WTC11 (cell line): ENCODE data around the gene PPIL3.

Experiments used
- ATF3 ChIP-seq: sonication (generic); formaldehyde crosslinking; conservative IDR thresholded peaks from 2 replicates; pipeline ENCODE4 v1.8.1; 2022; ENCODE audit warnings: mild to moderate bottlenecking, missing genetic modification reagents
- CTCF ChIP-seq: fragments of 200-600 bp; IDR thresholded peaks from 2 replicates; pipeline ENCODE4 v1.8.0; 2022; ENCODE audit warnings: antibody characterized with exemption
- E2F1 ChIP-seq: sonication (generic); formaldehyde crosslinking; IDR thresholded peaks from 2 replicates; pipeline ENCODE4 v1.8.0; 2022; ENCODE audit warnings: mild to moderate bottlenecking, missing genetic modification reagents
- ESRRA ChIP-seq: sonication (generic); formaldehyde crosslinking; IDR thresholded peaks from 2 replicates; pipeline ENCODE4 v1.8.1; 2022; ENCODE audit warnings: mild to moderate bottlenecking, missing genetic modification reagents, borderline replicate concordance
- IRF2 ChIP-seq: sonication (generic); formaldehyde crosslinking; IDR thresholded peaks from 2 replicates; pipeline ENCODE4 v1.8.0; 2022; ENCODE audit warnings: low read depth, missing genetic modification reagents, borderline replicate concordance
- MAX ChIP-seq: sonication (generic); formaldehyde crosslinking; IDR thresholded peaks from 2 replicates; pipeline ENCODE4 v1.8.0; 2022; ENCODE audit warnings: mild to moderate bottlenecking, missing genetic modification reagents
- NFYB ChIP-seq: sonication (generic); formaldehyde crosslinking; conservative IDR thresholded peaks from 2 replicates; pipeline ENCODE4 v1.8.0; 2022; ENCODE audit warnings: low read depth, missing genetic modification reagents
- SMAD3 ChIP-seq: sonication (generic); formaldehyde crosslinking; IDR thresholded peaks from 2 replicates; pipeline ENCODE4 v1.8.0; 2022; ENCODE audit warnings: missing genetic modification reagents, mild to moderate bottlenecking, borderline replicate concordance
- SP1 ChIP-seq: sonication (generic); formaldehyde crosslinking; conservative IDR thresholded peaks from 2 replicates; pipeline ENCODE4 v1.8.1; 2022; ENCODE audit warnings: missing genetic modification reagents
- TEAD4 ChIP-seq: sonication (generic); formaldehyde crosslinking; IDR thresholded peaks from 2 replicates; pipeline ENCODE4 v1.8.0; 2022; ENCODE audit warnings: mild to moderate bottlenecking, missing genetic modification reagents
- USF1 ChIP-seq: sonication (generic); formaldehyde crosslinking; IDR thresholded peaks from 2 replicates; pipeline ENCODE4 v1.8.0; 2022; ENCODE audit warnings: mild to moderate bottlenecking, missing genetic modification reagents
- USF2 ChIP-seq: sonication (generic); formaldehyde crosslinking; IDR thresholded peaks from 2 replicates; pipeline ENCODE4 v1.8.1; 2023; ENCODE audit warnings: mild to moderate bottlenecking, missing genetic modification reagents, moderate library complexity

- TF ChIP-seq CTCF (no peak), ATF3 (CRISPR knock-in tag) (no peak), ESRRA (CRISPR knock-in tag) (no peak), MAX (CRISPR knock-in tag) (no peak), TEAD4 (no peak), SMAD3 (CRISPR knock-in tag) (no peak), USF2 (CRISPR knock-in tag) (no peak), IRF2 (CRISPR knock-in tag) (no peak), SP1 (CRISPR knock-in tag) (no peak), NFYB (CRISPR knock-in tag) (no peak), E2F1 (CRISPR knock-in tag) (no peak), USF1 (no peak)
Observed at GRCh38 chr2:200829258-200829655, 59.6 kb downstream of the PPIL3 start.
